ENCODE results near the gene SLAMF9.

Gene SLAMF9

GRCh38 chr1:159959451-159959850, 5.4 kb upstream of the SLAMF9 start:
- no peak overlapping the region for H3K4me3 ChIP-seq (replicated peaks; ENCODE audit: low read depth, low read length)
- peak; percentile 10 for DNase-seq (ENCODE audit: low read depth)
- TF ChIP-seq CTCF (IDR thresholded peaks at IDR 0.05; ENCODE audit: low read length, missing control alignments) = no peak

- DNase-seq (ENCODE audit: low read depth) = no peak
- no peak for TF ChIP-seq CTCF (IDR thresholded peaks at IDR 0.05; ENCODE audit: low read length, missing control alignments)
- no peak overlapping the region for H3K4me3 ChIP-seq (replicated peaks; ENCODE audit: low read depth, low read length)
Observed at GRCh38 chr1:159958719-159959380, 4.8 kb upstream of the SLAMF9 start.

- H3K4me3 ChIP-seq (replicated peaks; ENCODE audit: low read depth, low read length) = no peak overlapping the region
- no peak for DNase-seq (ENCODE audit: low read depth)
- TF ChIP-seq CTCF (IDR thresholded peaks at IDR 0.05; ENCODE audit: low read length, missing control alignments) = no peak
Observed at GRCh38 chr1:159957824-159958268, 3.8 kb upstream of the SLAMF9 start.

GRCh38 chr1:159955456-159955855, 1.4 kb upstream of the SLAMF9 start:
- no peak for TF ChIP-seq CTCF (IDR thresholded peaks at IDR 0.05; ENCODE audit: low read length, missing control alignments)
- H3K4me3 ChIP-seq (replicated peaks; ENCODE audit: low read depth, low read length) = no peak overlapping the region
- no peak for DNase-seq (ENCODE audit: low read depth)

GRCh38 chr1:159952932-159953331, 1.1 kb downstream of the SLAMF9 start:
- no peak for DNase-seq (ENCODE audit: low read depth)
- no peak for TF ChIP-seq CTCF (IDR thresholded peaks at IDR 0.05; ENCODE audit: low read length, missing control alignments)

GRCh38 chr1:159951551-159951950, 2.5 kb downstream of the SLAMF9 start:
- no peak for TF ChIP-seq CTCF (IDR thresholded peaks at IDR 0.05; ENCODE audit: low read length, missing control alignments)
- no peak overlapping the region for H3K4me3 ChIP-seq (replicated peaks; ENCODE audit: low read depth, low read length)
- no peak for DNase-seq (ENCODE audit: low read depth)

More at GRCh38 chr1:159952932-159953331, 1.1 kb downstream of the SLAMF9 start:
- no peak overlapping the region for H3K4me3 ChIP-seq (replicated peaks; ENCODE audit: low read depth, low read length)

GRCh38 chr1:159951016-159951415, 3.0 kb downstream of the SLAMF9 start:
- no peak overlapping the region for H3K4me3 ChIP-seq (replicated peaks; ENCODE audit: low read depth, low read length)
- no peak for TF ChIP-seq CTCF (IDR thresholded peaks at IDR 0.05; ENCODE audit: low read length, missing control alignments)
- no peak for DNase-seq (ENCODE audit: low read depth)
